Esophagus squamous epithelium (tissue), 5 donors: Measurements from ENCODE around the gene BCL11B. TPM values are rescaled to one million over a fixed set of nuclear protein-coding genes. Genes with fewer than 3 reads are reported as not detected.

Source experiments
- DNase-seq: peaks from one replicate; lab custom pipeline; 2025; lab: John Stamatoyannopoulos, UW
- H3K27ac ChIP-seq, 4 donors: fragments of 200-600 bp; sonication (generic); one replicate each; pipeline ENCODE4 v1.5.1; 2016 to 2019; ENCODE audit warnings: mild to moderate bottlenecking in 1 of 4
- H3K27me3 ChIP-seq, 4 donors: fragments of 200-600 bp; sonication (generic); 1 replicate in 3 of 4; 2 replicates in 1 of 4; pipeline versions ENCODE4 v1.5.1 to v1.6.0; 2017 to 2021; ENCODE audit warnings: antibody characterized with exemption in 1 of 4
- H3K36me3 ChIP-seq, 3 donors: fragments of 200-600 bp; sonication (generic); one replicate each; pipeline ENCODE4 v1.5.1; 2016 to 2019
- H3K4me1 ChIP-seq, 3 donors: fragments of 200-600 bp; sonication (generic); one replicate each; pipeline ENCODE4 v1.5.1; 2017 to 2019
- H3K4me3 ChIP-seq, 4 donors: fragments of 200-600 bp; sonication (generic); 1 replicate in 3 of 4; 2 replicates in 1 of 4; pipeline ENCODE4 v1.5.1; 2016 to 2019; ENCODE audit warnings: mild to moderate bottlenecking in 2 of 4, moderate library complexity in 1 of 4
- H3K9me3 ChIP-seq, 3 donors: fragments of 200-600 bp; sonication (generic); one replicate each; pipeline ENCODE4 v1.5.1; 2016 to 2019
- CTCF ChIP-seq, 6 experiments: fragments of 450-650 bp in 4 of 6; fragments of 200-600 bp in 2 of 6; sonication (generic) in 2 of 6; IDR thresholded peaks; one replicate each; pipeline ENCODE4 v1.5.1; 2016 to 2019; ENCODE audit warnings: antibody characterized with exemption in 6 of 6, mild to moderate bottlenecking in 4 of 6, moderate library complexity in 4 of 6
- POLR2A ChIP-seq, 4 donors: fragments of 450-650 bp; IDR thresholded peaks; one replicate each; pipeline ENCODE4 v1.6.1; 2017; ENCODE audit warnings: antibody characterized with exemption in 4 of 4, mild to moderate bottlenecking in 4 of 4, moderate library complexity in 3 of 4
- WGBS, 2 donors: methylation state at CpG; one replicate each; pipeline ENCODE4 v1.1.5; 2018; 5-methylcytosine and 5-hydroxymethylcytosine counted together
- intact Hi-C: fragments of 100-400 bp; cut with DNase I; formaldehyde crosslinking; loops from one replicate; pipeline ENCODE4 v1.15.0; 2022
- total RNA-seq, 4 donors: library from RNA; depleted of rRNA; stranded (reverse); fragments of >200 nt; gene quantifications; one replicate each; pipeline ENCODE4 v1.1.0, GENCODE V29; 2016
- donor health status: DM: yes; HTN: yes; CAD: no.

Gene BCL11B
- total RNA-seq, 4 donors from 2014 or later: 10.1 to 19.3 (median 12.9) TPM

- DNase-seq: no peak
- no peak overlapping the region for H3K4me3 ChIP-seq
- H3K9me3 ChIP-seq: no peaks in the 10 kb centered on the region
- no peaks in the 10 kb centered on the region for H3K27me3 ChIP-seq
- WGBS, 2 donors: 92 to 95% methylated on average over 3 to 7 of the region's 7 CpGs
- TF ChIP-seq CTCF (IDR thresholded peaks at IDR 0.05) (no peak), POLR2A (IDR thresholded peaks at IDR 0.05) (no peak)
- no peak overlapping the region for H3K27ac ChIP-seq
- H3K36me3 ChIP-seq: no peaks in the 10 kb centered on the region
- intact Hi-C loops: no loop called here
- H3K4me1 ChIP-seq: peaks cover 0 to 12% (median 0%) of the 10 kb centered on the region in 3 donors
Measured at GRCh38 chr14:99136401-99136800, 135.6 kb downstream of the BCL11B start.

- no peak overlapping the region for H3K4me3 ChIP-seq
- 87 to 95% methylated on average over 4 to 5 of the region's 5 CpGs for WGBS, 2 donors
- H3K4me1 ChIP-seq: peaks cover 0 to 12% (median 0%) of the 10 kb centered on the region in 3 donors
- H3K36me3 ChIP-seq: no peaks in the 10 kb centered on the region
- no peak for TF ChIP-seq POLR2A (IDR thresholded peaks at IDR 0.05)
- no peak for TF ChIP-seq CTCF (IDR thresholded peaks at IDR 0.05)
- H3K27me3 ChIP-seq: no peaks in the 10 kb centered on the region
- H3K9me3 ChIP-seq: no peaks in the 10 kb centered on the region
- no peak for DNase-seq
- intact Hi-C loops: no loop called here
- no peak overlapping the region for H3K27ac ChIP-seq
Measured at GRCh38 chr14:99136047-99136400, 136.0 kb downstream of the BCL11B start.

- no peak overlapping the region for H3K27ac ChIP-seq
- no peak for TF ChIP-seq CTCF (IDR thresholded peaks at IDR 0.05)
- TF ChIP-seq POLR2A (IDR thresholded peaks at IDR 0.05): no peak
- no peaks in the 10 kb centered on the region for H3K27me3 ChIP-seq
- no peaks in the 10 kb centered on the region for H3K9me3 ChIP-seq
- no peaks in the 10 kb centered on the region for H3K36me3 ChIP-seq
- intact Hi-C loops: no loop called here
- DNase-seq: no peak
- peaks cover 0 to 12% (median 0%) of the 10 kb centered on the region in 3 donors for H3K4me1 ChIP-seq
- H3K4me3 ChIP-seq: no peak overlapping the region
- 92 to 93% methylated on average over 4 to 5 of the region's 8 CpGs for WGBS, 2 donors
Measured at GRCh38 chr14:99134516-99135046, 137.4 kb downstream of the BCL11B start.

- WGBS, 2 donors: 53 to 76% methylated on average over 7 to 8 of the region's 16 CpGs
- H3K27ac ChIP-seq: peak overlapping the region in 2 of 4 donors; percentile 14 to 47
- intact Hi-C loops: no loop called here
- no peaks in the 10 kb centered on the region for H3K36me3 ChIP-seq
- TF ChIP-seq CTCF (IDR thresholded peaks at IDR 0.05): peak in 1 of 6 experiments; percentile 9
- TF ChIP-seq POLR2A (IDR thresholded peaks at IDR 0.05): no peak
- no peaks in the 10 kb centered on the region for H3K9me3 ChIP-seq
- H3K27me3 ChIP-seq: peaks cover 0 to 4% (median 0%) of the 10 kb centered on the region in 4 donors
- no peak overlapping the region for H3K4me3 ChIP-seq
- peaks cover 0 to 12% (median 0%) of the 10 kb centered on the region in 3 donors for H3K4me1 ChIP-seq
- no peak for DNase-seq
Measured at GRCh38 chr14:99133636-99134515, 138.1 kb downstream of the BCL11B start.
